Stimulated activated naive CD8-positive, alpha-beta T cell treated with anti-CD3 and anti-CD28 coated beads, Interleukin-15, Interleukin-2, amounts not matched to agents 100 U/mL and 50 U/mL, for 24 hours (primary cell): Measurements from ENCODE around the gene MUC2.

Source experiments
- ATAC-seq: fragments of 150-1000 bp; cut with Tn5 transposase; one replicate; pipeline ENCODE4 v1.10.0; 2021
- DNase-seq: peaks from one replicate; pipeline ENCODE4 v3.0.0; 2021

The MUC2 gene

GRCh38 chr11:1087961-1088926 is 13.6 kb downstream of the MUC2 start:
- DNase-seq (no peak), ATAC-seq (no peak)

- no peak for ATAC-seq
- no peak for DNase-seq
These were observed 14.5 kb downstream of the MUC2 start for GRCh38 chr11:1088927-1089737.

GRCh38 chr11:1089738-1090599 is 15.3 kb downstream of the MUC2 start:
- no peak for ATAC-seq
- DNase-seq: no peak

- ATAC-seq (no peak), DNase-seq (no peak)
These were observed 16.1 kb downstream of the MUC2 start for GRCh38 chr11:1090600-1091331.

GRCh38 chr11:1091332-1092083 is 16.8 kb downstream of the MUC2 start:
- DNase-seq: no peak
- no peak for ATAC-seq

- ATAC-seq: no peak
These were observed 17.5 kb downstream of the MUC2 start for GRCh38 chr11:1092145-1092670.

GRCh38 chr11:1092919-1093318 is 18.2 kb downstream of the MUC2 start:
- ATAC-seq (no peak), DNase-seq (no peak)

More at GRCh38 chr11:1092145-1092670, 17.5 kb downstream of the MUC2 start:
- no peak for DNase-seq

- ATAC-seq (no peak), DNase-seq (no peak)
These were observed 25.1 kb downstream of the MUC2 start for GRCh38 chr11:1099519-1100355.

GRCh38 chr11:1100417-1101245 is 26.0 kb downstream of the MUC2 start:
- ATAC-seq: no peak
- no peak for DNase-seq

- DNase-seq: no peak
- ATAC-seq: no peak
These were observed 26.8 kb downstream of the MUC2 start for GRCh38 chr11:1101318-1102089.

- ATAC-seq (no peak), DNase-seq (no peak)
These were observed 27.7 kb downstream of the MUC2 start for GRCh38 chr11:1102221-1102971.

GRCh38 chr11:1102996-1103395 is 28.3 kb downstream of the MUC2 start:
- ATAC-seq (no peak), DNase-seq (no peak)

GRCh38 chr11:1103401-1104360 is 29.0 kb downstream of the MUC2 start:
- ATAC-seq: no peak

GRCh38 chr11:1104411-1105182 is 29.9 kb downstream of the MUC2 start:
- no peak for DNase-seq
- ATAC-seq: no peak

More at GRCh38 chr11:1103401-1104360, 29.0 kb downstream of the MUC2 start:
- DNase-seq: no peak

- no peak for ATAC-seq
- no peak for DNase-seq
These were observed 30.5 kb downstream of the MUC2 start for GRCh38 chr11:1105183-1105565.
